PC-9 (cell line): ENCODE data around the gene GFER. TPM values are rescaled to one million over a fixed set of nuclear protein-coding genes. Genes with fewer than 3 reads are reported as not detected.

ENCODE experiments used
- BruUV-seq: library from RNA; stranded (reverse); fragments of 400-500 nt; replicated peaks from 2 replicates; lab custom pipeline; 2021; lab: Mats Ljungman, UMichigan
- CTCF ChIA-PET: fragments of 300-600 bp; sonication (Branson Sonifier 250); formaldehyde crosslinking; loops from one replicate; lab custom pipeline; 2022; ENCODE audit warnings: antibody characterized with exemption; lab: Charles Lee
- POLR2A ChIA-PET: fragments of 300-600 bp; sonication (Branson Sonifier 250); formaldehyde crosslinking; loops from one replicate; lab custom pipeline; 2022; ENCODE audit warnings: antibody characterized with exemption; ENCODE audit not compliant: unreplicated experiment; lab: Charles Lee
- DNase-seq, 2 experiments: peaks; one replicate each; pipeline versions ENCODE4 v3.0.0 to v3.0.0-alpha.2; 2015 to 2022; ENCODE audit warnings: mixed read lengths in 1 of 2
- H2AFZ ChIP-seq: fragments of 200-600 bp; sonication (generic); 2 replicates; pipeline ENCODE4 v1.8.1; 2017; ENCODE audit warnings: antibody characterized with exemption
- H3F3A ChIP-seq: fragments of 200-600 bp; sonication (generic); 2 replicates; pipeline ENCODE4 v1.8.1; 2017; ENCODE audit warnings: antibody characterized with exemption, mild to moderate bottlenecking, low read depth; ENCODE audit not compliant: insufficient read depth
- H3K27ac ChIP-seq: fragments of 200-600 bp; sonication (generic); 2 replicates; pipeline ENCODE4 v1.6.1; 2016; ENCODE audit warnings: mixed run types
- H3K27me3 ChIP-seq: fragments of 200-600 bp; sonication (generic); 2 replicates; pipeline ENCODE4 v1.6.1; 2016; ENCODE audit warnings: low read depth, mixed run types; ENCODE audit not compliant: insufficient read depth
- H3K36me3 ChIP-seq: fragments of 200-600 bp; sonication (generic); 2 replicates; pipeline ENCODE4 v1.6.1; 2016; ENCODE audit warnings: low read depth, mixed run types
- H3K4me1 ChIP-seq: fragments of 200-600 bp; sonication (generic); replicated peaks from 2 replicates; pipeline ENCODE4 v1.6.1; 2016; ENCODE audit warnings: mixed run types; ENCODE audit not compliant: insufficient read depth
- H3K4me2 ChIP-seq: fragments of 200-600 bp; sonication (generic); 2 replicates; pipeline ENCODE4 v1.6.1; 2017; ENCODE audit warnings: mixed run types
- H3K4me3 ChIP-seq: fragments of 200-600 bp; sonication (generic); 2 replicates; pipeline ENCODE4 v1.6.1; 2016; ENCODE audit warnings: mixed run types
- H3K79me2 ChIP-seq: fragments of 200-600 bp; sonication (generic); 2 replicates; pipeline ENCODE4 v1.6.1; 2017; ENCODE audit warnings: low read depth, mixed run types
- H3K9me2 ChIP-seq: fragments of 200-600 bp; sonication (generic); 2 replicates; pipeline ENCODE4 v1.8.1; 2017; ENCODE audit warnings: mild to moderate bottlenecking; ENCODE audit not compliant: insufficient read depth
- H3K9me3 ChIP-seq: fragments of 200-600 bp; sonication (generic); 2 replicates; pipeline ENCODE4 v1.8.1; 2016; ENCODE audit warnings: low read depth; ENCODE audit not compliant: insufficient read depth
- H4K20me1 ChIP-seq: fragments of 200-600 bp; sonication (generic); 2 replicates; pipeline ENCODE4 v1.8.1; 2017; ENCODE audit not compliant: insufficient read depth
- CTCF ChIP-seq: fragments of 200-600 bp; sonication (generic); conservative IDR thresholded peaks from 2 replicates; pipeline ENCODE4 v1.6.1; 2017; ENCODE audit warnings: mixed run types, antibody characterized with exemption, mild to moderate bottlenecking, moderate library complexity
- EZH2 ChIP-seq: fragments of 200-600 bp; sonication (generic); IDR thresholded peaks from 2 replicates; pipeline ENCODE4 v1.8.0; 2017; ENCODE audit warnings: antibody characterized with exemption, low read depth
- intact Hi-C: fragments of 100-400 bp; cut with micrococcal nuclease; formaldehyde crosslinking; loops from one replicate; pipeline ENCODE4 v1.10.0; 2022; ENCODE audit not compliant: unreplicated experiment
- total RNA-seq: library from RNA; stranded (reverse); gene quantifications from 2 replicates; pipeline ENCODE4 v1.2.3, GENCODE V29; 2021

The GFER gene
- total RNA-seq, 1 experiment from 2014 or later, result 59.7 TPM

- no TSS peak for BruUV-seq
- H3K27me3 ChIP-seq, result no peaks in the 10 kb centered on the region
- intact Hi-C loops, result loop anchor here (10.0 kb wide), 1 partner anchor 249 kb away; the partner anchor contains the start of gene ECI1
- peaks cover 70% of the 10 kb centered on the region for H3K79me2 ChIP-seq
- H3K4me2 ChIP-seq, result no peak overlapping the region
- ChIA-PET POLR2A (no interaction called here), CTCF (interaction anchor here (0.5 kb wide), 1 partner anchor 244 kb away, joined by 11 read pairs; no protein-coding TSS in a partner anchor)
- H3K4me3 ChIP-seq, result no peak overlapping the region
- peaks cover 49% of the 10 kb centered on the region for H4K20me1 ChIP-seq
- H3K9me2 ChIP-seq, result no peaks in the 10 kb centered on the region
- peaks cover 16% of the 10 kb centered on the region; the same call in 1 of the 2 replicates for H3F3A ChIP-seq
- no peaks in the 10 kb centered on the region for H3K9me3 ChIP-seq
- H3K36me3 ChIP-seq, result 0 out of 2 replicates have a peak, but pooled peaks cover 5% of the 10 kb centered on the region
- H3K27ac ChIP-seq, result no peak overlapping the region
- DNase-seq, result no peak
- H2AFZ ChIP-seq, result no peak overlapping the region
- TF ChIP-seq CTCF (no peak), EZH2 (no peak)
- H3K4me1 ChIP-seq, result peaks cover 16% of the 10 kb centered on the region
Observed at GRCh38 chr16:2005646-2006045, 21.7 kb downstream of the GFER start.

- H3K4me2 ChIP-seq, result no peak overlapping the region
- H4K20me1 ChIP-seq, result peaks cover 49% of the 10 kb centered on the region
- CTCF ChIA-PET, result no interaction called here
Observed at GRCh38 chr16:2006317-2006716, 22.3 kb downstream of the GFER start.

More at GRCh38 chr16:2006317-2006716, 22.3 kb downstream of the GFER start:
- H3F3A ChIP-seq, result peaks cover 17% of the 10 kb centered on the region; the same call in 1 of the 2 replicates
- H3K9me3 ChIP-seq, result no peaks in the 10 kb centered on the region
- no peak for DNase-seq
- H3K27ac ChIP-seq, result no peak overlapping the region
- no peak overlapping the region for H2AFZ ChIP-seq
- H3K27me3 ChIP-seq, result no peaks in the 10 kb centered on the region
- TF ChIP-seq CTCF (no peak), EZH2 (no peak)
- POLR2A ChIA-PET, result interaction anchor here (0.6 kb wide), 1 partner anchor 27 kb away, joined by 3 read pairs; no protein-coding TSS in a partner anchor
- H3K79me2 ChIP-seq, result peaks cover 72% of the 10 kb centered on the region
- no peak overlapping the region for H3K4me3 ChIP-seq
- no peaks in the 10 kb centered on the region for H3K9me2 ChIP-seq
- intact Hi-C loops, result loop anchor here (10.0 kb wide), 1 partner anchor 248 kb away; the partner anchor contains the start of gene ECI1
- H3K4me1 ChIP-seq, result peaks cover 19% of the 10 kb centered on the region
- H3K36me3 ChIP-seq, result 0 out of 2 replicates have a peak, but pooled peaks cover 5% of the 10 kb centered on the region
- no TSS peak for BruUV-seq
